GM19328 (cell line): ENCODE results near the gene SRSF1.

Experiments used
- ATAC-seq: cut with Tn5 transposase; IDR thresholded peaks from one replicate; pipeline ENCODE4 v1.9.1; 2021; ENCODE audit warnings: mild to moderate bottlenecking, moderate library complexity; ENCODE audit not compliant: unreplicated experiment

SRSF1 gene

GRCh38 chr17:58019521-58019920 is 12.5 kb upstream of the SRSF1 start:
- ATAC-seq, result no peak

- ATAC-seq, result no peak
Observed at GRCh38 chr17:58019039-58019438, 12.0 kb upstream of the SRSF1 start.

- ATAC-seq, result no peak
Observed at GRCh38 chr17:58010067-58010799, 3.2 kb upstream of the SRSF1 start.

- peak; percentile 15 for ATAC-seq
Observed at GRCh38 chr17:58007781-58008706, 998 bp upstream of the SRSF1 start.

GRCh38 chr17:58006560-58006923 is 504 bp downstream of the SRSF1 start:
- no peak for ATAC-seq

GRCh38 chr17:58005728-58006559 is 1.1 kb downstream of the SRSF1 start:
- ATAC-seq, result no peak

- ATAC-seq, result no peak
Observed at GRCh38 chr17:58005031-58005727, 1.9 kb downstream of the SRSF1 start.

GRCh38 chr17:58004060-58004459 is 3.0 kb downstream of the SRSF1 start:
- ATAC-seq, result no peak

GRCh38 chr17:58002973-58003372 is 4.1 kb downstream of the SRSF1 start:
- ATAC-seq, result no peak

GRCh38 chr17:58002154-58002948 is 4.7 kb downstream of the SRSF1 start:
- ATAC-seq, result no peak

GRCh38 chr17:58001461-58002124 is 5.5 kb downstream of the SRSF1 start:
- no peak for ATAC-seq

GRCh38 chr17:57999496-58000017 is 7.5 kb downstream of the SRSF1 start:
- no peak for ATAC-seq

- no peak for ATAC-seq
Observed at GRCh38 chr17:57999010-57999495, 8.0 kb downstream of the SRSF1 start.

- ATAC-seq, result no peak
Observed at GRCh38 chr17:57997085-57997809, 9.8 kb downstream of the SRSF1 start.

GRCh38 chr17:57995076-57995956 is 11.7 kb downstream of the SRSF1 start:
- peak; percentile 55 for ATAC-seq

GRCh38 chr17:57994436-57994835 is 12.6 kb downstream of the SRSF1 start:
- ATAC-seq, result no peak
